COR-L47 (cell line): Measurements from ENCODE around the gene HDLBP.

Experiments used
- DNase-seq: peaks from one replicate; lab custom pipeline; 2025; lab: John Stamatoyannopoulos, UW

Gene HDLBP

DNA sequence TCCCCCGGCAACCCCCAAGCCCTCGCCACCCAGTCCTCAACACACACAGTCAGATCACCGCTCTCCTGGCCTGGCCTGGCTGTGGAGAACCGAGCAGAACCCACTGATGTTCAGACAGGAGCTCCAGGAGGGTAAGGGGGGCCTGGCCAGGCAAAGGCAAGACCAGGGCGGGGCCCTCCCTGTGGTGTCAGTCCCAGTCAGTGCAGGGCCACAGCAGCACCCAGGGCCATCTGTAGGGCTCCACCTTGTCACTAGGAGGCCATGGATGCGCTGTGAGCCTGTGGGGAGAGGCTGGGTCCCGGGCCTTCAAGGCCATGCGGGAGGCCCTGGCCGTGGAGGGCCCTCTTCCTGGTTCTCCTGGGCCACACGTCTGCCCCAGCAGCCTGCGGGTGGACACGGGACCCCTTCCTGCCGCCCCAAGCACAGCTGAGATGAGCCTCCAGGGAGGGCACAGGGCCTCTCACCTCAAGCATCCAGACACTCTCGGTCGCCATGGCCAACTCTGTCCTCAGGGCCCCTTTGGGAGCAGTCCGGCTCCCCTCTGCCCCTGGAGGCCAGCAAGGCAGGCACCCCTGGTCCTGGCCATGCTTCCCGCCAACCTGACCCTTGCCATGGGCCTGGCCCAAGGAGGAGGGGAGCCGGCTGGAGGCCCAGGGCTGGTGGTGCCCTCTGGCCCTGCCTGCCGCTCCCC, 125.0 kb downstream of the HDLBP start:
- DNase-seq = no peak

DNA sequence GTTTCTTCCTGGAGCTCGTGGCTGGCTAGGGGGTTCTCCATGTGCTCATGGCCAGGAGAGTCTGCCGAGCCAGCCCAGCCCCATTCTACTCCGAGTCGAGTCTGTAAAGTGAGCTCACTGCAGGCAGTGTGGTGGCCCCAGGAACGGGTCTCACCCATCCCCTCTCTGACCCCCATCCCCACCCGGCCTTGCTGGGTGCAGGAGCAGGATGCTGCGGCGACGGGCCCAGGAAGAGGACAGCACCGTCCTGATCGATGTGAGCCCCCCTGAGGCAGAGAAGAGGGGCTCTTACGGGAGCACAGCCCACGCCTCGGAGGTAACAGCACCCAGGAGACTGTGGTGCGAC, 125.6 kb downstream of the HDLBP start:
- DNase-seq = no peak

- no peak for DNase-seq
Observed at GRCh38 chr2:241189093-241189855, 126.2 kb downstream of the HDLBP start.

- DNase-seq = no peak
Observed at GRCh38 chr2:241188361-241189092, 126.9 kb downstream of the HDLBP start, which contains the start of gene ANO7. Gene ANO7 (plus strand): TSS chr2:241188677. CDS start chr2:241190064, 1,387 bp downstream.

- DNase-seq = no peak
Observed at GRCh38 chr2:241187918-241188234, 127.6 kb downstream of the HDLBP start.

GRCh38 chr2:241187101-241187917, 128.2 kb downstream of the HDLBP start:
- no peak for DNase-seq

DNA sequence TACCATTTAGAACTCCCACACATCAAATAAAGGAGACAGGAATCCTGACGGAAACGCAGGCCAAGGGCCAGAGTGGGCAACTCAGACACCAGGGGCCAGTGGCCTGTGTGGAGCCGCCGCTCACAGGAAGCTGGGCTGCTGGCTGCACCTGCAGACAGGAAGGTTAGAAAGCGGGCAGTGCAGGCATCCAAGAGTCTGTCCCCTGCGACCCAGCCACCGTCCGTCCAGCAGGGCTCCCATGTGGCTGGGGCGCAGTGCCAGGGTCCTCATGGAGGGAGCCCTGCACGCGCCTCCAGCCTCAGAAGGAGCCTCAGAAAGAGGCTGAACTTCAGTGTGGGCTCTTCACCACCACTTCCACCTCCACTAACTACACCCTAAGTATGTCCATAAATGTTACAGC, 129.5 kb downstream of the HDLBP start:
- no peak for DNase-seq

DNA sequence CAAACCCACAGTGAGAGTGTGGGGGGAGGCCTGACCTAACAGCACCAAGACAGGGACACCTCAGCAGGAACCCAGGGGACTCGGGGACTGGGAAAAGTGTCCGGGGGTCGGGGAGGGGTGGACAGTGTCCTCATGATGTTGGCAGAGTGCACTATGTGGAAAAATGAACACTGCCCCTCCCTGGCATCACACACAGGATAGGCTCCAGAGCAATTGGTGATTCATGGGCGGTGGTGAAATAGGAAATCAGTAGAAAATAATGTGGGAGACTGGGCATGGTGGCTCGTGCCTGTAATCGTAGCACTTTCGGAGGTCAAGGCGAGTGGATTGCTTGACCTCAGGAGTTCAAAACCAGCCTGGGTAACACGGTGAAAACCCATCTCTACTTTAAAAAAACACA, 130.6 kb downstream of the HDLBP start:
- DNase-seq = no peak

GRCh38 chr2:241183221-241183620, 132.3 kb downstream of the HDLBP start:
- no peak for DNase-seq

DNA sequence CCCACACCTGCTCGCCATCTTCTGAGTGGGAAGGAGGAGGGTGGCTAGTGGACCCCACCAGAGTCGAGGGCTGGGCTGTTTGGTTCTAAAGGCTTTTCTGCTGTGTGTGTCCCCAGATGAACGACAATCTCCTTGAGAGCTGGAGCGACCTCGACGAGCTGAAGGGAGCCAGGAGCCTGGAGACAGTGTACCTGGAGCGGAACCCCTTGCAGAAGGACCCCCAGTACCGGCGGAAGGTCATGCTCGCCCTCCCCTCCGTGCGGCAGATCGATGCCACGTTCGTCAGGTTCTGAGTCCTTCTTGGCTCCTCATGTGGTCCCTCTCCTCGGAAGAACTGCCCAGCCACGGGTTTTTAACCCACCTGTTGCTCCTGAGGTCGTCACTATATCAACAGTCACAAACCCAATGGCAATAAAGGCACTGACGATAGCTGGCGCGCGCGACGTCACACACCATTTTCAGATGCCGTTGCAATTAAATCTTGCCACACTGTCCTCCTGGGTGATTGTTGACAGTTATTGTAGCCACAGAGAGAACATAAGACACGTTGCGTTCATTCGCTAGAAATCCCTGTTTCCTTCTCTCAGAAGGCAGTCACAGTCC, 132.8 kb downstream of the HDLBP start:
- DNase-seq = no peak

DNA sequence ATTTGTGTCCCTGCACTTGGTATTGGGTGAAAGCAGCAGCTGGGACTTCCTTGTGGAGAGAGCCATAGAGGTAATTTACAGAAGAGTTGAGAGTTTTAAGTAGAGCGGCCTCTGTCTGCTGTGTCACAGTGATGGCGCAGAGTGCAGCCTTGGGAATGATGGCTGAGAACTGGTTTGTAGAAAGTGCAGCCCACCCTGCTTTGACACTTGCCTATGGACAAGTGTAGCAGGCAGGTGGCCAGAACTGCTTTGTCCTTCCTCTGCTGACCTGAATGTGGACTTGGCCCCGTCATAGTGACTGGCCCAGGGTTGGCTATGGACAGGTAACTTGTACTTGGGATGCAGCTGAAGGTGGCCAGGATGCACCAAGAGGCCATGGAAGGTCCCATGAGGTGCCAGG, 133.3 kb downstream of the HDLBP start:
- DNase-seq = no peak

- DNase-seq = no peak
Observed at GRCh38 chr2:241180495-241180894, 135.0 kb downstream of the HDLBP start.

GRCh38 chr2:241179899-241180298, 135.6 kb downstream of the HDLBP start:
- DNase-seq = no peak

- no peak for DNase-seq
Observed at GRCh38 chr2:241178961-241179360, 136.5 kb downstream of the HDLBP start.

DNA sequence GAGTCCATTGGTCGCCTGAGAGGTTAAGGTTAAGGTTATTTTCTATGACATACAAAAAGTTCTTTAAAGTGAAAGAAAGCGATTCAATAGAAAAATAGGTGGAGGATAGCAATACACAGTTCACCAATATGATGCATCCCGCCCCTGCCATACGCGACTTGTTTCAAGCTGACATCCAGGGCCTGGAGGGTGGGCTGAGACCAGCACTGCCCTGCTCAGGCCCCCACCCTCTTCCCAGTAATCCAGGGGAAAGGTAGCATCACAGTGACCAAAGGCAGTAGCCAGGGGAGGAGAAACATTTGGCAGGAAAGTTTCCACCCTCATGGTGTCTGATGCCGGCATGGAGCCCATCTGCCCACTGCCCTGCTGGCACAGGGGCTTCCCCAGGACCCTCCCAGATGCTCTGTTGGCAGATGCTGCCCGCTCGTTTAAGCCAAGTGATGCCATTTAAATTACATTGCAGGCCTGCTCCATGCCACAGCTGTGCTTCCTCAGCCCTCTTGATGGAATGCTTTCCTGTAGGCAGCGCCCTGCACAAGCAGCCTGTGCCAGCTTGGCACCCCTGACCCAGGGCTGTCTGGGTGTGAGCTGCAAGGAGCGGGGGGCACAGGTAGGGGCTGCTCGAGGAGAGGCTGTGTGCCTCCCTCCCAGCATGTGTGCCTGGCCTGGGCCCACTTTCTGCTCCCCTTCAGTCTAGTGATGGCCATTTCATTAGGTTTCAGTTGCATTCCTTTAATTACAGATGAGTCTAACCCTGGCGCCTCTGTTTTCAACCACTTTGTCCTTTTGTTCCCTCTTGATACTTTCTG, 137.7 kb downstream of the HDLBP start:
- DNase-seq = no peak
